SK-N-SH (cell line): ENCODE results near the gene ARCN1.

Experiments used
- NFIC ChIP-seq: IDR thresholded peaks from 2 replicates; pipeline ENCODE4 v1.4.0; 2012; ENCODE audit warnings: borderline replicate concordance
- RXRA ChIP-seq: IDR thresholded peaks from 2 replicates; pipeline ENCODE4 v1.4.0; 2012; ENCODE audit warnings: low read depth, mild to moderate bottlenecking, borderline replicate concordance
- TCF12 ChIP-seq: IDR thresholded peaks from 2 replicates; pipeline ENCODE4 v1.4.0; 2012
- YY1 ChIP-seq: IDR thresholded peaks from 2 replicates; pipeline ENCODE4 v1.4.0; 2012; ENCODE audit warnings: low read depth, mild to moderate bottlenecking
- TF ChIP-seq, protein P1 (sequence below): fragments of 200-600 bp; sonication (generic); IDR thresholded peaks from 2 replicates; pipeline ENCODE4 v1.6.1; 2017; ENCODE audit warnings: antibody characterized with exemption, mild to moderate bottlenecking, moderate library complexity

- no peak for TF ChIP-seq YY1
- TF ChIP-seq TCF12 = no peak
- no peak for TF ChIP-seq RXRA
- TF ChIP-seq, protein P1, sequence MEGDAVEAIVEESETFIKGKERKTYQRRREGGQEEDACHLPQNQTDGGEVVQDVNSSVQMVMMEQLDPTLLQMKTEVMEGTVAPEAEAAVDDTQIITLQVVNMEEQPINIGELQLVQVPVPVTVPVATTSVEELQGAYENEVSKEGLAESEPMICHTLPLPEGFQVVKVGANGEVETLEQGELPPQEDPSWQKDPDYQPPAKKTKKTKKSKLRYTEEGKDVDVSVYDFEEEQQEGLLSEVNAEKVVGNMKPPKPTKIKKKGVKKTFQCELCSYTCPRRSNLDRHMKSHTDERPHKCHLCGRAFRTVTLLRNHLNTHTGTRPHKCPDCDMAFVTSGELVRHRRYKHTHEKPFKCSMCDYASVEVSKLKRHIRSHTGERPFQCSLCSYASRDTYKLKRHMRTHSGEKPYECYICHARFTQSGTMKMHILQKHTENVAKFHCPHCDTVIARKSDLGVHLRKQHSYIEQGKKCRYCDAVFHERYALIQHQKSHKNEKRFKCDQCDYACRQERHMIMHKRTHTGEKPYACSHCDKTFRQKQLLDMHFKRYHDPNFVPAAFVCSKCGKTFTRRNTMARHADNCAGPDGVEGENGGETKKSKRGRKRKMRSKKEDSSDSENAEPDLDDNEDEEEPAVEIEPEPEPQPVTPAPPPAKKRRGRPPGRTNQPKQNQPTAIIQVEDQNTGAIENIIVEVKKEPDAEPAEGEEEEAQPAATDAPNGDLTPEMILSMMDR = no peak
- no peak for TF ChIP-seq NFIC
Measured at GRCh38 chr11:118635642-118636041, 63.4 kb downstream of the ARCN1 start.
